H1 (cell line): ENCODE results near the gene WNT9B. TPM values are rescaled to one million over a fixed set of nuclear protein-coding genes. Genes with fewer than 3 reads are reported as not detected.

ENCODE experiments used
- CTCF ChIA-PET: fragments of 300-600 bp; sonication (Branson Sonifier 250); formaldehyde crosslinking; loops from one replicate; lab custom pipeline; 2021; ENCODE audit not compliant: partially characterized antibody; lab: Charles Lee
- POLR2A ChIA-PET: fragments of 300-600 bp; sonication (Branson Sonifier 250); formaldehyde crosslinking; loops from one replicate; lab custom pipeline; 2021; ENCODE audit warnings: inconsistent platforms; ENCODE audit not compliant: partially characterized antibody; lab: Charles Lee
- DNase-seq, 2 experiments: peaks; one replicate each; pipeline versions ENCODE4 v3.0.0 to v3.0.0-alpha.2; 2010 to 2022; ENCODE audit warnings: low spot score in 2 of 2, low read depth in 1 of 2, mixed read lengths in 1 of 2
- FAIRE-seq: peaks from 2 replicates; lab custom pipeline; 2011; peaks lifted over from hg19 to GRCh38; lab: Jason Lieb, UNC
- H2AFZ ChIP-seq: 2 replicates; pipeline ENCODE4 v1.8.1; 2012; ENCODE audit warnings: low read length, inconsistent platforms
- H2AK5ac ChIP-seq: 2 replicates; pipeline ENCODE4 v1.6.1; 2013; ENCODE audit warnings: low read depth, low read length
- H2BK120ac ChIP-seq: replicated peaks from 2 replicates; pipeline ENCODE3; 2013; ENCODE audit warnings: low read depth, low read length, inconsistent platforms
- H2BK12ac ChIP-seq: 2 replicates; pipeline ENCODE4 v1.6.1; 2013; ENCODE audit warnings: low read depth, low read length
- H2BK15ac ChIP-seq: 2 replicates; pipeline ENCODE4 v1.6.1; 2013; ENCODE audit warnings: low read length
- H2BK20ac ChIP-seq: 2 replicates; pipeline ENCODE4 v1.6.1; 2013; ENCODE audit warnings: low read length
- H2BK5ac ChIP-seq: 2 replicates; pipeline ENCODE4 v1.6.1; 2013; ENCODE audit warnings: low read depth, low read length
- H3K14ac ChIP-seq: 2 replicates; pipeline ENCODE4 v1.6.1; 2013; ENCODE audit warnings: inconsistent platforms; ENCODE audit not compliant: insufficient read length
- H3K18ac ChIP-seq: 2 replicates; pipeline ENCODE4 v1.6.1; 2013; ENCODE audit warnings: low read length; ENCODE audit errors: extremely low read depth
- H3K23ac ChIP-seq: 2 replicates; pipeline ENCODE4 v1.6.1; 2013; ENCODE audit warnings: inconsistent platforms; ENCODE audit not compliant: insufficient read length
- H3K23me2 ChIP-seq: 2 replicates; pipeline ENCODE4 v1.6.1; 2013; ENCODE audit warnings: low read depth, low read length
- H3K27ac ChIP-seq: 2 replicates; pipeline ENCODE4 v1.6.1; 2011; ENCODE audit warnings: low read depth, low read length, inconsistent platforms
- H3K27me3 ChIP-seq, 4 experiments: replicated peaks in 1 of 4; 1 replicate in 1 of 4; 2 replicates in 3 of 4; pipeline versions ENCODE4 v1.6.1 to v1.8.1; 2011 to 2013; ENCODE audit warnings: low read length in 3 of 4, mild to moderate bottlenecking in 3 of 4, inconsistent platforms in 2 of 4, mixed read lengths in 2 of 4, moderate library complexity in 1 of 4; ENCODE audit not compliant: control insufficient read depth in 3 of 4, insufficient read depth in 3 of 4; ENCODE audit errors: extremely low read depth in 1 of 4
- H3K36me3 ChIP-seq, 4 experiments: 2 replicates each; pipeline versions ENCODE4 v1.6.1 to v1.8.1; 2011 to 2013; ENCODE audit warnings: mild to moderate bottlenecking in 4 of 4, low read length in 3 of 4, moderate library complexity in 2 of 4, control low read depth in 1 of 4, inconsistent platforms in 1 of 4; ENCODE audit not compliant: insufficient read depth in 4 of 4, control insufficient read depth in 2 of 4
- H3K4ac ChIP-seq: replicated peaks from 2 replicates; pipeline ENCODE3; 2013; ENCODE audit warnings: low read length, low read depth, mixed read lengths, inconsistent platforms; ENCODE audit not compliant: insufficient read length
- H3K4me1 ChIP-seq, 4 experiments: replicated peaks in 1 of 4; 1 replicate in 1 of 4; 2 replicates in 3 of 4; pipeline versions ENCODE4 v1.6.1 to v1.8.1; 2011 to 2013; ENCODE audit warnings: low read length in 3 of 4, inconsistent platforms in 2 of 4, mixed read lengths in 1 of 4; ENCODE audit not compliant: insufficient read depth in 4 of 4, control insufficient read depth in 3 of 4
- H3K4me2 ChIP-seq, 2 experiments: 2 replicates each; pipeline versions ENCODE4 v1.6.1 to v1.8.1; 2011 to 2013; ENCODE audit warnings: low read depth in 2 of 2, low read length in 2 of 2, control low read depth in 1 of 2, inconsistent platforms in 1 of 2, mild to moderate bottlenecking in 1 of 2; ENCODE audit not compliant: insufficient read depth in 1 of 2
- H3K4me3 ChIP-seq, 4 experiments: fragments of 200-600, 300-600 bp in 1 of 4; sonication (generic), shearing (Covaris generic), sonication (Bioruptor Twin) in 1 of 4; 2 replicates each; pipeline versions ENCODE4 v1.5.1 to v1.8.1; 2011 to 2016; ENCODE audit warnings: low read length in 4 of 4, low read depth in 3 of 4, control low read depth in 2 of 4, inconsistent platforms in 2 of 4, mild to moderate bottlenecking in 2 of 4, mixed read lengths in 1 of 4, moderate library complexity in 1 of 4; ENCODE audit not compliant: insufficient read depth in 2 of 4; ENCODE audit errors: extremely low read depth in 1 of 4
- H3K56ac ChIP-seq: replicated peaks from 2 replicates; pipeline ENCODE3; 2013; ENCODE audit warnings: low read depth, mild to moderate bottlenecking, mixed read lengths, low read length, inconsistent platforms; ENCODE audit not compliant: insufficient read length
- H3K79me1 ChIP-seq: 2 replicates; pipeline ENCODE4 v1.6.1; 2013; ENCODE audit warnings: low read depth, low read length, control low read depth
- H3K79me2 ChIP-seq, 2 experiments: 2 replicates each; pipeline versions ENCODE4 v1.6.1 to v1.8.1; 2012 to 2013; ENCODE audit warnings: low read length in 2 of 2, mild to moderate bottlenecking in 2 of 2, inconsistent platforms in 1 of 2; ENCODE audit not compliant: insufficient read depth in 2 of 2, control insufficient read depth in 1 of 2
- H3K9ac ChIP-seq, 4 experiments: replicated peaks in 1 of 4; 1 replicate in 1 of 4; 2 replicates in 3 of 4; pipeline versions ENCODE4 v1.6.1 to v1.8.1; 2011 to 2013; ENCODE audit warnings: low read depth in 3 of 4, low read length in 3 of 4, control low read depth in 2 of 4, mild to moderate bottlenecking in 2 of 4, moderate library complexity in 2 of 4, inconsistent platforms in 1 of 4; ENCODE audit errors: extremely low read depth in 1 of 4
- H3K9me3 ChIP-seq, 2 experiments: 2 replicates each; pipeline versions ENCODE4 v1.6.1 to v1.8.1; 2012 to 2013; ENCODE audit warnings: mild to moderate bottlenecking in 2 of 2, moderate library complexity in 2 of 2, control low read depth in 1 of 2, inconsistent platforms in 1 of 2, low read depth in 1 of 2, low read length in 1 of 2, mixed read lengths in 1 of 2; ENCODE audit not compliant: insufficient read depth in 2 of 2
- H4K20me1 ChIP-seq, 2 experiments: replicated peaks in 1 of 2; 2 replicates each; pipeline versions ENCODE3 to v1.8.1; 2011 to 2013; ENCODE audit warnings: inconsistent platforms in 2 of 2, low read length in 2 of 2, mild to moderate bottlenecking in 1 of 2; ENCODE audit not compliant: insufficient read depth in 2 of 2, control insufficient read depth in 1 of 2
- H4K5ac ChIP-seq: 2 replicates; pipeline ENCODE4 v1.6.1; 2013; ENCODE audit warnings: low read length, low read depth, mixed read lengths, inconsistent platforms; ENCODE audit not compliant: insufficient read length
- H4K8ac ChIP-seq: 2 replicates; pipeline ENCODE4 v1.8.0; 2013; ENCODE audit warnings: mild to moderate bottlenecking, moderate library complexity, low read length, inconsistent platforms; ENCODE audit not compliant: insufficient read depth; ENCODE audit errors: extremely low read depth
- H4K91ac ChIP-seq: replicated peaks from 2 replicates; pipeline ENCODE3; 2013; ENCODE audit warnings: low read length, mixed read lengths, inconsistent platforms; ENCODE audit not compliant: insufficient read length
- CBX8 ChIP-seq: fragments of 300-800, 300-1000 bp; sonication (generic); IDR thresholded peaks from 2 replicates; pipeline ENCODE4 v1.7.1; 2016; ENCODE audit warnings: low read depth, low read length, borderline replicate concordance
- EGR1 ChIP-seq: IDR thresholded peaks from 2 replicates; pipeline ENCODE4 v1.6.1; 2011; ENCODE audit warnings: low read depth, low read length, borderline replicate concordance
- JUND ChIP-seq: IDR thresholded peaks from 2 replicates; pipeline ENCODE4 v1.6.1; 2011; ENCODE audit warnings: mild to moderate bottlenecking, improper control_type of control experiment, low read length
- KDM1A ChIP-seq: fragments of 200-600, 300-600 bp; sonication (generic); IDR thresholded peaks from 2 replicates; pipeline ENCODE4 v1.7.1; 2016; ENCODE audit warnings: mild to moderate bottlenecking, low read length, borderline replicate concordance
- RBBP5 ChIP-seq: IDR thresholded peaks from 2 replicates; pipeline ENCODE4 v1.7.1; 2012; ENCODE audit warnings: low read depth, mild to moderate bottlenecking, inconsistent platforms, low read length, moderate library complexity, borderline replicate concordance
- SIRT6 ChIP-seq: IDR thresholded peaks from one replicate; pipeline ENCODE4 v1.7.1; 2012; ENCODE audit warnings: low read length, inconsistent platforms
- WGBS, 2 experiments: shearing (Covaris generic) in 1 of 2; methylation state at CpG; one replicate each; pipeline versions ENCODE4 v1.1.6 to v1.1.7; 2013 to 2015; ENCODE audit warnings: low lambda C conversion rate in 2 of 2, mixed read lengths in 2 of 2, inconsistent platforms in 1 of 2, low coverage in 1 of 2, missing lambda C conversion rate in 1 of 2; ENCODE audit not compliant: insufficient replicate concordance in 2 of 2, insufficient coverage in 1 of 2, insufficient read length in 1 of 2; ENCODE audit errors: extremely low coverage in 1 of 2, missing lambda C conversion rate in 1 of 2; 5-methylcytosine and 5-hydroxymethylcytosine counted together
- polyA plus RNA-seq, 7 experiments: library from polyadenylated mRNA; depleted of rRNA in 3 of 7; stranded (reverse) in 5 of 7; unstranded in 2 of 7; fragments of >200 nt in 5 of 7; fragments of 200-250 nt in 2 of 7; gene quantifications; 1 replicate in 5 of 7; 2 replicates in 1 of 7; 4 replicates in 1 of 7; pipeline versions ENCODE4 v1.2.1 to v1.2.3, GENCODE V29; 2011 to 2013; ENCODE audit warnings: missing spikeins in 2 of 7, mixed read lengths in 2 of 7
- total RNA-seq: library from RNA; stranded (reverse); fragmentation: NEBNext Ultra II Directional; extraction: Animal tissue kit (Norgen Biotek cat#: 25700); gene quantifications from 2 replicates; pipeline ENCODE4 v1.2.1, GENCODE V29; 2021

Gene WNT9B
- total and polyA plus RNA-seq, 2 of the 8 experiments (the other 6 are each of a cell fraction or from before 2014, with no cell fraction given) = 0.21 TPM; not detected in 1

GRCh38 chr17:46811978-46812583, 39.3 kb upstream of the WNT9B start:
- Histone ChIP-seq H3K27me3 (peaks cover 7 to 29% (median 23%) of the 10 kb centered on the region in 4 experiments), H3K79me1 (no peaks in the 10 kb centered on the region; the same call in 1 of the 2 replicates), H3K4me2 (no peak overlapping the region), H2AFZ (no peak overlapping the region), H3K4ac (no peak overlapping the region), H3K56ac (no peak overlapping the region), H3K18ac (no peak overlapping the region), H4K5ac (no peak overlapping the region), H4K8ac (no peak overlapping the region), H3K79me2 (no peaks in the 10 kb centered on the region), H2BK120ac (no peak overlapping the region), H3K4me1 (peaks cover 0 to 29% (median 7%) of the 10 kb centered on the region in 4 experiments; a peak in 6 of 7 replicates), H2BK12ac (no peak overlapping the region), H2BK5ac (no peak overlapping the region), H2AK5ac (no peak overlapping the region), H2BK20ac (no peak overlapping the region), H3K36me3 (no peaks in the 10 kb centered on the region), H3K14ac (no peak overlapping the region), H2BK15ac (no peak overlapping the region), H4K20me1 (peaks cover 0 to 4% of the 10 kb centered on the region in 2 experiments), H3K23me2 (peaks cover 3% of the 10 kb centered on the region; the same call in 1 of the 2 replicates), H3K4me3 (no peak overlapping the region), H4K91ac (no peak overlapping the region), H3K9me3 (no peaks in the 10 kb centered on the region), H3K9ac (no peak overlapping the region), H3K27ac (no peak overlapping the region), H3K23ac (no peak overlapping the region)
- ChIA-PET POLR2A (interaction anchor here (1.2 kb wide), 2 partner anchors 18 to 52 kb away, joined by 3 read pairs; no protein-coding TSS in a partner anchor), CTCF (interaction anchor here (0.8 to 3.0 kb wide), 8 partner anchors 8 to 131 kb away, joined by 3 to 14 read pairs (median 5); no protein-coding TSS in a partner anchor)
- DNase-seq (no peak), FAIRE-seq (no peak)
- WGBS, 2 experiments = 79% methylated on average over 10 of the region's 11 CpGs; no CpG with 5 or more reads in 1 of the 2 experiments
- TF ChIP-seq CBX8 (no peak), KDM1A (no peak), JUND (no peak), EGR1 (no peak), SIRT6 (no peak), RBBP5 (no peak)
